Stimulated activated memory B cell treated with anti-CD40 and anti-IgM and Interleukin-4, amounts not matched to agents 10 μg/mL and 1 μg/mL and 100 μg/mL, for 72 hours (primary cell): ENCODE data around the gene CAPZA1.

Experiments used
- ATAC-seq: fragments of 150-1000 bp; cut with Tn5 transposase; 2 replicates; pipeline ENCODE4 v1.10.0; 2021
- H3K27ac Mint-ChIP-seq: one replicate; pipeline ENCODE4 v1.8.0; 2022; ENCODE audit warnings: mild to moderate bottlenecking, mixed read lengths
- H3K27me3 Mint-ChIP-seq: one replicate; pipeline ENCODE4 v1.8.0; 2022; ENCODE audit warnings: mixed read lengths
- H3K36me3 Mint-ChIP-seq: one replicate; pipeline ENCODE4 v1.8.0; 2022; ENCODE audit warnings: mixed read lengths
- H3K4me1 Mint-ChIP-seq: one replicate; pipeline ENCODE4 v1.8.0; 2022; ENCODE audit warnings: mixed read lengths
- H3K4me3 Mint-ChIP-seq: one replicate; pipeline ENCODE4 v1.8.0; 2022; ENCODE audit warnings: mild to moderate bottlenecking, moderate library complexity, mixed read lengths
- H3K9me3 Mint-ChIP-seq: one replicate; pipeline ENCODE4 v1.8.0; 2022; ENCODE audit warnings: mixed read lengths

The CAPZA1 gene

GRCh38 chr1:112685913-112686312 lies 66.3 kb downstream of the CAPZA1 start:
- Mint-ChIP-seq H3K36me3 (no peaks in the 10 kb centered on the region), H3K27ac (no peak overlapping the region), H3K4me1 (peaks cover 9% of the 10 kb centered on the region), H3K9me3 (no peaks in the 10 kb centered on the region), H3K4me3 (no peak overlapping the region), H3K27me3 (no peaks in the 10 kb centered on the region)
- ATAC-seq: no peak

- no peaks in the 10 kb centered on the region for H3K9me3 Mint-ChIP-seq
- H3K4me3 Mint-ChIP-seq: no peak overlapping the region
- peaks cover 9% of the 10 kb centered on the region for H3K4me1 Mint-ChIP-seq
- no peak for ATAC-seq
- peaks cover under 1% of the 10 kb centered on the region for H3K36me3 Mint-ChIP-seq
- no peak overlapping the region for H3K27ac Mint-ChIP-seq
- no peaks in the 10 kb centered on the region for H3K27me3 Mint-ChIP-seq
Observed at GRCh38 chr1:112686417-112686816, 66.8 kb downstream of the CAPZA1 start.

GRCh38 chr1:112686835-112687234 lies 67.2 kb downstream of the CAPZA1 start:
- no peak for ATAC-seq
- H3K27me3 Mint-ChIP-seq: no peaks in the 10 kb centered on the region
- H3K4me3 Mint-ChIP-seq: no peak overlapping the region
- H3K4me1 Mint-ChIP-seq: peaks cover 9% of the 10 kb centered on the region
- no peaks in the 10 kb centered on the region for H3K9me3 Mint-ChIP-seq
- H3K27ac Mint-ChIP-seq: no peak overlapping the region
- H3K36me3 Mint-ChIP-seq: peaks cover 4% of the 10 kb centered on the region

- H3K27ac Mint-ChIP-seq: no peak overlapping the region
Observed at GRCh38 chr1:112687361-112687760, 67.7 kb downstream of the CAPZA1 start.

GRCh38 chr1:112687785-112688496 lies 68.3 kb downstream of the CAPZA1 start:
- no peak overlapping the region for H3K4me3 Mint-ChIP-seq
- H3K27ac Mint-ChIP-seq: no peak overlapping the region
- H3K9me3 Mint-ChIP-seq: no peaks in the 10 kb centered on the region
- peaks cover 9% of the 10 kb centered on the region for H3K4me1 Mint-ChIP-seq
- H3K27me3 Mint-ChIP-seq: no peaks in the 10 kb centered on the region
- ATAC-seq: no peak
- H3K36me3 Mint-ChIP-seq: peaks cover 9% of the 10 kb centered on the region

More at GRCh38 chr1:112687361-112687760, 67.7 kb downstream of the CAPZA1 start:
- Mint-ChIP-seq H3K27me3 (no peaks in the 10 kb centered on the region), H3K4me1 (peaks cover 9% of the 10 kb centered on the region), H3K4me3 (no peak overlapping the region), H3K9me3 (no peaks in the 10 kb centered on the region), H3K36me3 (peaks cover 9% of the 10 kb centered on the region)
- ATAC-seq: no peak

- peaks cover 9% of the 10 kb centered on the region for H3K36me3 Mint-ChIP-seq
- H3K9me3 Mint-ChIP-seq: no peaks in the 10 kb centered on the region
- H3K4me1 Mint-ChIP-seq: peaks cover 9% of the 10 kb centered on the region
- no peak overlapping the region for H3K27ac Mint-ChIP-seq
- ATAC-seq: no peak
- no peaks in the 10 kb centered on the region for H3K27me3 Mint-ChIP-seq
- H3K4me3 Mint-ChIP-seq: no peak overlapping the region
Observed at GRCh38 chr1:112688781-112689193, 69.2 kb downstream of the CAPZA1 start.

GRCh38 chr1:112689196-112689841 lies 69.7 kb downstream of the CAPZA1 start:
- no peak for ATAC-seq
- H3K4me1 Mint-ChIP-seq: peaks cover 9% of the 10 kb centered on the region
- peaks cover 9% of the 10 kb centered on the region for H3K36me3 Mint-ChIP-seq
- H3K4me3 Mint-ChIP-seq: no peak overlapping the region
- no peaks in the 10 kb centered on the region for H3K27me3 Mint-ChIP-seq
- H3K27ac Mint-ChIP-seq: no peak overlapping the region
- H3K9me3 Mint-ChIP-seq: no peaks in the 10 kb centered on the region

- no peaks in the 10 kb centered on the region for H3K9me3 Mint-ChIP-seq
- H3K27ac Mint-ChIP-seq: no peak overlapping the region
- ATAC-seq: no peak
- peaks cover 9% of the 10 kb centered on the region for H3K36me3 Mint-ChIP-seq
- H3K27me3 Mint-ChIP-seq: no peaks in the 10 kb centered on the region
- no peak overlapping the region for H3K4me3 Mint-ChIP-seq
- H3K4me1 Mint-ChIP-seq: peaks cover 9% of the 10 kb centered on the region
Observed at GRCh38 chr1:112689842-112690237, 70.2 kb downstream of the CAPZA1 start.

- no peaks in the 10 kb centered on the region for H3K9me3 Mint-ChIP-seq
- H3K4me1 Mint-ChIP-seq: peaks cover 3% of the 10 kb centered on the region
- H3K27ac Mint-ChIP-seq: no peak overlapping the region
- no peaks in the 10 kb centered on the region for H3K27me3 Mint-ChIP-seq
- H3K36me3 Mint-ChIP-seq: peaks cover 9% of the 10 kb centered on the region
- no peak overlapping the region for H3K4me3 Mint-ChIP-seq
- ATAC-seq: no peak
Observed at GRCh38 chr1:112692681-112693080, 73.0 kb downstream of the CAPZA1 start.

GRCh38 chr1:112693821-112694220 lies 74.2 kb downstream of the CAPZA1 start:
- peaks cover 11% of the 10 kb centered on the region for H3K4me1 Mint-ChIP-seq
- no peak for ATAC-seq
- no peaks in the 10 kb centered on the region for H3K27me3 Mint-ChIP-seq
- peaks cover 9% of the 10 kb centered on the region for H3K36me3 Mint-ChIP-seq
- no peak overlapping the region for H3K27ac Mint-ChIP-seq
- no peak overlapping the region for H3K4me3 Mint-ChIP-seq
- no peaks in the 10 kb centered on the region for H3K9me3 Mint-ChIP-seq

GRCh38 chr1:112694363-112694929 lies 74.8 kb downstream of the CAPZA1 start:
- no peak for ATAC-seq
- Mint-ChIP-seq H3K4me3 (no peak overlapping the region), H3K27ac (no peak overlapping the region), H3K9me3 (no peaks in the 10 kb centered on the region), H3K4me1 (peaks cover 17% of the 10 kb centered on the region), H3K27me3 (no peaks in the 10 kb centered on the region), H3K36me3 (peaks cover 9% of the 10 kb centered on the region)

- ATAC-seq: no peak
- H3K27ac Mint-ChIP-seq: no peak overlapping the region
- H3K9me3 Mint-ChIP-seq: no peaks in the 10 kb centered on the region
- no peaks in the 10 kb centered on the region for H3K27me3 Mint-ChIP-seq
- no peak overlapping the region for H3K4me3 Mint-ChIP-seq
- H3K36me3 Mint-ChIP-seq: peaks cover 9% of the 10 kb centered on the region
- peaks cover 25% of the 10 kb centered on the region for H3K4me1 Mint-ChIP-seq
Observed at GRCh38 chr1:112695276-112695675, 75.6 kb downstream of the CAPZA1 start.

GRCh38 chr1:112696578-112697314 lies 77.1 kb downstream of the CAPZA1 start:
- Mint-ChIP-seq H3K27me3 (no peaks in the 10 kb centered on the region), H3K9me3 (no peaks in the 10 kb centered on the region), H3K4me3 (no peak overlapping the region), H3K27ac (no peak overlapping the region), H3K36me3 (peaks cover 7% of the 10 kb centered on the region), H3K4me1 (peaks cover 40% of the 10 kb centered on the region)
- ATAC-seq: no peak

GRCh38 chr1:112697781-112698201 lies 78.2 kb downstream of the CAPZA1 start:
- no peaks in the 10 kb centered on the region for H3K9me3 Mint-ChIP-seq
- peaks cover 7% of the 10 kb centered on the region for H3K36me3 Mint-ChIP-seq
- no peak overlapping the region for H3K4me3 Mint-ChIP-seq
- ATAC-seq: no peak
- H3K27ac Mint-ChIP-seq: no peak overlapping the region
- H3K27me3 Mint-ChIP-seq: no peaks in the 10 kb centered on the region
- peaks cover 51% of the 10 kb centered on the region for H3K4me1 Mint-ChIP-seq
